HG03565 (cell line): Measurements from ENCODE around the gene TMEM63C.

Source experiments
- ATAC-seq: cut with Tn5 transposase; IDR thresholded peaks from one replicate; pipeline ENCODE4 v1.9.1; 2021; ENCODE audit warnings: mild to moderate bottlenecking, moderate library complexity; ENCODE audit not compliant: unreplicated experiment

The TMEM63C gene

DNA sequence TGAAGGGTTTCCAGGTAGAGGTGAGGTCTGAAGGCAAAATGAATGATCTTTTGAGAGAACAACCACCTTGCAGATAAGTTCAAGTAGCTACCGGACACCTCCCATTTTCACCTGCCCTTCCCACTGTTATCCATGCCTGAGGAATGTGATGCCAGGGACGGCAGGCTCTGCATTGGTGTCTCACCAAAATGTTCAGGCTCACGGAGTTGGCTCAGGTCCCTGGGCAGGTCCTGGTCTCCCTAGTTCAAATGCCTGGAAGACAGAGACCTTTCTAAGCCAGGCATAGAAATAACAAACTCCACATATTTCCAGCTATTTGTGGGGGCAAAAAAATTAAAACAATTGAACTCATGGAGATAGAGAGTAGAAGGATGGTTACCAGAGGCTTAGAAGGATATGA is 36.0 kb downstream of the TMEM63C start:
- no peak for ATAC-seq

DNA sequence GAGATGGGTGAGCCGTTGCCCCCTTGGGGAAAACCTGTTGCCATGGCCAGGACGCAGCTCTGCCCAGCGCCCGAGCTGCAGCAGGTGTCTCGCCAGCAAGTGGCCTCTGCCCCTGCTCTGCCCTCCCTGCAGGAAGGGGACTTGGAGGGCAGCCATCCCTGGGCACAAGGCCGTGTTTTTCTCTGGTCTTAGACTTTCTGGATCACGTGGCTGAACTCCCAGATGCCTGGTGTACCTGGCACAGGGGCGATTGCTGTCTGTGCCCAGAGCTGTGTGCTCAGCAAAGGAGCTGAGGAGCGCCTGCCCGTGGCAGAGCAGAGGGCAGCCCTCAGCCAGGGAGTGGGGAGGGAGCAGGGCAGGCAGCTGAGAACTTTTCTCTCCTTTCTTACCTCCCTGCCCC is 38.0 kb downstream of the TMEM63C start:
- no peak for ATAC-seq

DNA sequence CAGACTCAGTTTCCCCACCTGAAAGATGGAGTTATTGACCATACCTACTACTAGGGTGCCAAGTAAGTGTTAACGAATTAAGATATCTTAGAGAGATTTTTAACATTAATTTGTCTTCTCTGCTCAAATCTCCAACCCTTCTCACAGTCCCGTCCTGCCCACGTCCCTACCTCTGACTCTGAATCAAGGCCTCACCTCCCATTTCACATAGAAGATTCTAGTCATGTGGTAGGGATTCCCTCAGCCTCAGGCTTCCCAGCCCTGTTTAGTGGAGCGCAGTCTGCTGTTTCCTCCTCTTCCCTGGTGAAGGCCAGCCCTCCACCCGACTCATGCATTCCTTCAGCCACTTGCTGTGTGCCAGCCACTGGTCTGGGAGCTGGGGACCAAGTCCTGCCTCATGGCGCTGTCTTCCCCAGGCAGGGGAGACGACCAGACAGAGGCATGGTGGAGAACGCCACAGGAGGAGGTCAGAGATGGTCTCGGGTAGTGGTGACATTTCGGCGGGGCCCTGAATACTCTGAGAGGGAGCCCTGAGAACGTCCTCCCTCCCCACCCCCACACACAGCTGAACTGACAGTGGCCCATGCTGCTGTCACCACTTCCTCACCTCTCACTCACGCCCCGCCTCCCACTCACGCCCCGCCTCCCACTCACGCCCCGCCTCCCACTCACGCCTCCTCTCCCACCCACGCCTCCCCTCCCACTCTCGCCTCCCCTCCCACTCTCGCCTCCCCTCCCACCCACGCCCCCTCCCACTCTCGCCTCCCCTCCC is 38.8 kb downstream of the TMEM63C start:
- ATAC-seq, result no peak

DNA sequence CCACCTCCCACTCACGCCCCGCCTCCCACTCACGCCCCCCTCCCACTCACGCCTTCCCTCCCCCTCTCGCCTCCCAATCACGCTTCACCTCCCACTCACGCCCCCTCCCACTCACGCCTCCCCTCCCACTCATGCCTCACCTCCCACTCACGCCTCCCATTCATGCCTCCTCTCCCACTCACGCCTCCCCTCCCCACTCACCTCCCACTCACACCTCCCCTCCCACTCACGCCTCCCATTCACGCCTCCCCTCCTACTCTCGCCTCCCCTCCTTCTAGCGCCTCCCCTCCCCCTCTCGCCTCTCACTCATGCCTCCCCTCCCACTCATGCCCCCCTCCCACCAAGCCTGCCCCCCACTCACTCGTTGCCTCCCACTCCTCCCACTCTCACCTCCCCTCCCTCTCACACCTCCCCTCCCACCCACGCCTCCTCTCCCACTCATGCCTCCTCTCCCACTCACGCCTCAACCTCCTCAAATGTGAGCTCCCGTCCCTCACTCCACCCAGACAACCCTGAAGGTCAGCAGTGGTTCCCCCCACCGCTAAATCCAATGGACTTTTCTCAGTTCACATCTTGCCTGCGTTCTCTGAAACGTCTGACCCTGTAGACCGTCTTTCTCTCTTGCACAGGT is 39.8 kb downstream of the TMEM63C start:
- no peak for ATAC-seq

DNA sequence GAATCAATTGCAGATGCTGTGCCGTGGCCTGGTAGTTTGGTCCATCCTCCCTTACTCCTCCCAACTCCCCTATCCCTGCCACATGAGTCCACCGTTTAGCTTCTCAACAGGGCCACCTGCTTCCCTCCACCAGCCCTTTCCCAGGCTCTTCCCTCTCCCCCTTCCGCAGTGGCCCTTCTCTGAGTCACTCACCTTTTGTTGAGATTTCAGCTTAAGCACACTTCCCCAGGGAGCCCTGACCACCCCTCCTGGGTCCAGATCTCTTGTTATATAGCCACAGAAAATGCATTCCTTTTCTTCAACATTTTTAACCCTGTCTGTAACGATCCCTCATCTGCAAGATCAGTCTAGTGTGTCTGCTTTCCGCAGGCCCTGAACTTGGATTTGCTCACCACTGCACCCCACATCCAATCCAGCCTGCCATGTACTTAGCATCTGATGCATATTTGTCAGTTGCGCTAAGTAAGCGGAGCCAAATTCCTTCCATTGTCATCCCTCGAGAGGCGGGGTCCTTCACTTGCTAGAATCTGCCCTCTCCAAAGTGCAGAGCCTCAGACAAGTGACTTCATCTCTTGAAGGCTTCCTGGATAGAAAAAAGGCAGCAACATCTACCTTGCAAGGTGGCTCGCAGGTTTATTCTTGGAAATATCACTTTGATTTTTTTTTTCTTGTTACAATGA is 41.1 kb downstream of the TMEM63C start:
- ATAC-seq, result no peak

DNA sequence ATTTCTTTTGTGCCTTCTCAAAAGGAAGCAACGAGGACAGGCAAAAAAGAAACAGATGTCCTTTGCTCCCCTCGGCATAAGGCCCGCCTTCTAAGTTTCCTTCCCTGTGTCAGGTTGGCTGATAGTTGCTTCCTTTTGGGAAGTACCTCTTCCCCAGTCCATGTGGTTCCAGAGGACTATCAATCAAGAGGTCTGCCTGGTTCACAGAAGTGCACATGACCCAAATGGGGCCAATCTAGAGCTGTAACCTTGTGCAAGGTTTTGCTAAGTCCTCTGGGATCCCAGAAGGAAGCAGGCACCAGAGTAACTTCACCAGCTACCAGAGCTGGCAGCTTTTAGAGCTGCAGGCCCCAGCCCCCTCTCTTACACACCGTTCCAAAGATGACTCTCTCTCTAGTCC is 42.6 kb downstream of the TMEM63C start:
- no peak for ATAC-seq

DNA sequence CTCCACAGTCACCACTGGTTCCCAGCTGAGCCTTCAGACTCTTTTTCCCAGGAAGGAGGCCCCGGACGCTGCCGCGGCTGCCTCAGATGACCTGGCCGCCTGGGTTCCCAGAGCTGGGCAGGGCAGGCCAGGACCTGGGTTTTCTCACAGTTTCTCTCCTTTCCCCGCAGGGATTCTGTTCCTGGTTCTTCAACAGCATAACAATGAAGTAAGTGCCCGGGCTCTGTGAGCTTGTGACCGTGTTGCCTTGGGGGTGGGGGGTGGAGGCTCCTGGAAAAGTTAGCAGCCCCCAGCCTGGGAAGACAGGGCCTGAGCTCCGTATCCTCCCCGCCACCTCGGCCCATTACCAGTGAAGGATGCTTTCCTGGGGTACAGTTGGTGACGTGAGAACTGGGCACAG is 43.7 kb downstream of the TMEM63C start:
- ATAC-seq, result no peak

DNA sequence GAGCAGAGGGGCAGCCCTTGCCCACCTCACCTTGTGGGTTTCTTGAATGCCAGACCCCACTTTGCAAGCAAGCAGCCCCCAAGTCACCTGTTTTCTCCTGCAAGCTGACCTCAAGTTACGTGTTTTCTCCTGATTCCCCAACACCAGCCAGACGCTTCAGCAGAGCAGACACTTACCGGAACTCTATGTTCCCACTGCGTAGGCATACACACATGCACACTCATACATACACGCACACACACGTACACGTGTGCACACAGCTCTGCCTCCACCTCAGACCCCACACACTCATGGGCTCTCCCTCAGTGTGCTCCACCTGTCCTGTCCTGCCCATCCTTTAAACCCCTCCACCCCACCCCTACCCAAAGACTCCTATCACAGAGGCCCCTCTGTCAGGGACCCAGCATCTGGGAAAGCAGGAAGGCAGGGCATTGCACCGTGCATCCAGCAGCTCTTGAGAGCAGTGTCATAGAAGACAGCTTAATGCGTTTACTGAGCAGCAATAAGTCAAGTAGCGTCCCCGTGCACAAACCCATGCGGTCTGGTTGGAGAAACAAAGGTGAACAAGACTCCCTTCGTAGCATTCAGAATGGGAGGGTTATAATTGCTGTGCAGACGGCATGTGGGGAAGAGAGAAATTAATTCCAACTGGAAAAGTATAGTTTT is 44.4 kb downstream of the TMEM63C start:
- no peak for ATAC-seq

DNA sequence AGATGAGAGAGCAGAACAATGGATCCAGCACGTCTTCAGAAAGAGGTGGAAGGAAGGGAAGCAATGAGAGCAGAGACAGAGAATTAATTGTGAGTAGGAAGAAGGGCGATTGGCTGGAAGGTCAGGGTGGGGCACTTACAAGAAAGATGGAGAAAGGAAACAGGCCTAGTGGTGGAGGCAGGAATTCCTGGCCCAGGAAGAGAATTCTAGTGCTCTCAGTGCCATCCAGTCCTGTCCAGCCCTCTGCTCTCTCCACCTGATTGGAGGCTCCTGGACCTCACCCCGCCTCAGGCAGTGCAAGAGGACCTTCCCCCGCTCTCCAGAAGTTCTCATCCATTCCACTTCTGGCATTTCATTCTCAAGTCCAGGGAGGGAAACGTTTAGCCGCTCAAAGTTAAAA is 46.5 kb downstream of the TMEM63C start:
- no peak for ATAC-seq

DNA sequence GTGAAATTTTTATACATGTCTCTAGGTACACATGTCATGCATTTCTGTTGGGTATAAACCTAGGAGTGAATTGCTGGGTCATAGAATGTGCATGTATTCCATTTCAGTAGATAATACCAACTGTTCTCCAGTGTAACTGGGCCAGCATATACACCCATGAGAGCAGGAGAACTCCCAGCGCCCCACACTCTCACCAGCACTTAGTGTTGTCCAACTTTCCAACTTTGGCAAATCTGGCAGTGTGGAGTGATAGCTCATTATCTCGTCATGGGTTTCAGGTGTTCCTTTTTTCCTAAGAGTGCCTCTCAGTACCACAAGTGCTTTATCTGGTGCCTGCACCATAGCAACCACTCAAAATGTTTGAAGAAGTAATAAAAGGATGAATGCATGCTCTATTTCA is 49.3 kb downstream of the TMEM63C start:
- no peak for ATAC-seq

DNA sequence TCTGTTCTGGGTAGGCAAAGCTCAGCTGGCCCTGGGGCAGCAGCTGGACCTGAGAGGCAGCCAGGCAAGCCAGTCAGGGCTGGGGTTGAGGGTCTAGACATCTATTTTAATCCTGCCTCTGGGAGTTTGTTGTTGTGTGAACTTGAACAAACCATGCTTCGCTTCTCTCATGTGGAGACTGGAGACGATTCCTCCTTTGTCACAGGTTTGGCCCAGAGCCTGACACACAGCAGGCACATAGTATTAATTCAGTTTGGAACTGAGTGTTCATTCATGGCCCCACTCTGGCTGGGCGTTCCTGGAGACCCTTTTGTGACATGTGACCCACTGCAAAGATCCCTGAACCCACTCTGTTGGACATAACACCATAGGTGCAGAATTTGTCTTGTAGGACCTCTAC is 50.1 kb downstream of the TMEM63C start:
- no peak for ATAC-seq

DNA sequence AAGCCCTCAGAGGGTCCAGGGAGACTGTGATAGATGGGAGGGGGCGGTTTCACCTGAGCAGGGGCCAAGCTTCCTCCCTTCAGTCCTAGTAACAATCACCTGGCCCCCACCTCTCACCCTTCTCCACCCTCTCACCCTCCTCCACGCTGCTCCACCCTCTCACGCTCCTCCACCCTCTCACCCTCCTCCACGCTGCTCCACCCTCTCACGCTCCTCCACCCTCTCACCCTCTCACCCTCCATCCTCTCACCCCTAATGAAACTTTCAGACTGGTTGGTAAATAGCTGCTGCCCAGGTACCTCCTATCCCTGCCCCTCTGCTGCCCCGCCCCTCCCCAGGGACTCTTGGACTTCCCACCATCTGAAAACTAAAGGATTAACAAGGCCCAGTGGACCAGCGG is 55.2 kb downstream of the TMEM63C start:
- no peak for ATAC-seq

DNA sequence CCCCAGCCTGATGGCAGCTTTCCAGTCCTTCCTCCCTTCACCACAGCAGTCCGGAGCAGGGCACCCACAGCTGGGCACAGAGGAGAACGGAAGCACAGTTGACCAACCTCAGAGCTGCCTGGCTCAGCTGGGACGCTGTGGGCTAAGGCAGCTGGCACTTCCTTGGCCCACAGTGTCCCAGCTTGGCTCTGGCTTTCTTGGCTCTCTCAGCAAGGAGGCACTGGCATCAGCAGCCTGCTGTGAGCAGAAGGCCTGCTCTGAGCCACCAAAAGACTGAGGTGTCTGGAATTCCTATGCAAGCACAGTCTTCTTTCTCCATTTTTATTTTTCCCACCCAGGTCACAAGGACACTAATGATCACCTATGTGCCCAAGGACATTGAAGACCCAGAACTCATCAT is 56.8 kb downstream of the TMEM63C start:
- ATAC-seq, result no peak

DNA sequence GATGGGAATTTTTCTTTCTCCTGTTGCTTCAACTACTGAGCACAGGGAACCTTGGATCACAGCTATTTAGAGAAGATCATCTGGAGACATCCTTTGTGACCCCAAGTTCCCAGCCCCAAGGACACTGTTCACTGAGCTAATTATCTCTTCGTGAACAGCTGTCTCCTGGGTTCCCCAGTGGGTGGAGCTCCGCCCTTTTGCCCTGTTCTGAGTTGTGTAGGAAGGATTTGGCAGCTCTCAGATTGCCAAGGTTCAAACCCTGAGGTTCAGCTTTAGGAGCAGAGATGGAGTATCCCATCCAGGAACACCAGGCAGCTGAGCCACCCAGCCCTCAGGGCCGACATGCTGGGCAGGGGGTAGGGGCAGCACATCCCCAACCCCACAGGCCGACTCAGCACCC is 57.4 kb downstream of the TMEM63C start:
- no peak for ATAC-seq

DNA sequence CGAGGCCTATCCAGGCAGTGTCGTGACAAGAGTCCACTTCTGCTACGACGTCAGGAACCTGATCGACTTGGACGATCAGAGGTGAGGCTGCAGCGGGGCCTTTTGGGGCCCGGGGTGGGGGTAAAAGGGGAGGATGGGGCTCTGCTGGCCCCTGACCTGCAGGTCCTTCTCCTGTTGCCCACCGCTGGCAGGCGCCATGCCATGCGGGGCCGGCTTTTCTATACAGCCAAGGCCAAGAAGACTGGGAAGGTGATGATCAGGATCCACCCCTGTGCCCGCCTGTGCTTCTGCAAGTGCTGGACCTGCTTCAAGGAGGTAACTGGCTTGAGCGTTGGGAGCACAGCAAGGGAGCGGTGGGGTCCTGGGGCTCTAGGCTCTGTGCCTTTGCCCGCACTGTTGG is 57.8 kb downstream of the TMEM63C start:
- ATAC-seq, result no peak

DNA sequence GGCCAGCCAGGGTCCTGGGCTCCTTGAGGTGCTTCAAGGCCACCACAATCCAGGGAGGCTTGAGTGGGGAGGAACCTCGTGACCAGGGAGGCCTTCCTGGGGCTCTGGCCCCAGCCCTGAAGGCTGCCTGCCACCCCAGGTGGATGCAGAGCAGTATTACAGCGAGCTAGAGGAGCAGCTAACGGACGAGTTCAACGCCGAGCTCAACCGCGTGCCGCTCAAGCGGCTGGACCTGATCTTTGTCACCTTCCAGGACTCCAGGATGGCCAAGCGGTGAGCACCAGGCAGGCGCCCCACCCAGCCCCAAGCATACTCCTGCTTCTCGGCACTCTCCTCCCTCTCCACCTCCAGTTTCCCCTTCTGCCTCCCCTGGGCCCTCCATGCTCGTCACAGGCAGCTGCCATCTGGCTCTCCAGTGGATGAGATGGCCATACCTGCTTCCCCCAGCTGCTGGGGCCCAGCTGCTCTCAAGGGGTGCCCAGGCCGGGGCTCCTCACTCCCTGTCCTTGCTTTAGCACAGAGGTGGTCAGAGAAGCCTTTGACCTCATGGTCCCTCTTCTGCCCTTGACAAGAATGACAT is 58.8 kb downstream of the TMEM63C start:
- no peak for ATAC-seq

DNA sequence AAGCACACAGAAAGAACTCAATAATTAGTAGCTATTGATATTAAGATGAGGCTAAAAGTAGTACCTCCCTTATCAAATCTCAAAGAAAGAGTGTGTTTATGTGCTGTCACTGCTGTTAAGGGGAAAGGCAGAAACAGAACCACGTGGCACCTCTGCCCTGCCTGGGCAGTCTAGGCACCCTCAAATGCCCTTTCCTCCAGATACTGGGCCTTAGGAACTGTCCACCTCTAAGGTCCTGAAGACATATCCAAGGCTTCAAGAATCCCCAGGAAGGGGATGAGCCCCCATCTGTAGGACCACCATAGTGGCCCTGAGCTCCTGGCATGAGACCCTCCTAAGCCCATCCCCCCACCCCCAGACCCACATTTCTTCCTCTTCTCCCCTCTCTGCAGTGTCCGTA is 60.4 kb downstream of the TMEM63C start:
- ATAC-seq, result no peak

DNA sequence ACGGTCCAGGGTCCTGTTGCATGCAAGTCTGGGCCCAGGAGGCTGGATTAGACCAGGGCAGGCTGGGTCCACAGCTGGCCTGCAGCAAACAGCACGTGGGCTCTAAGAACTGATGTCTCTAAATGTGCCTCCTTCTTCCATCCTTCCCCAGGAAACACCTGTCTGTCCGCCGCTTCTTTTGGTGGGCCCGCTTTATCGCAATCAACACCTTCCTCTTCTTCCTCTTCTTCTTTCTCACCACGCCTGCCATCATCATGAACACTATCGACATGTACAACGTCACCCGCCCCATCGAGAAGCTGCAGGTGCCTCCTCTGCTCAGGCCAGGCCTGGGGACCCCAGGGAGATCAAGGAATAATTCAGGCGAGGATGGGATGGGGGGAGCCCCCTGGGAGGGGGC is 61.2 kb downstream of the TMEM63C start:
- ATAC-seq, result no peak

DNA sequence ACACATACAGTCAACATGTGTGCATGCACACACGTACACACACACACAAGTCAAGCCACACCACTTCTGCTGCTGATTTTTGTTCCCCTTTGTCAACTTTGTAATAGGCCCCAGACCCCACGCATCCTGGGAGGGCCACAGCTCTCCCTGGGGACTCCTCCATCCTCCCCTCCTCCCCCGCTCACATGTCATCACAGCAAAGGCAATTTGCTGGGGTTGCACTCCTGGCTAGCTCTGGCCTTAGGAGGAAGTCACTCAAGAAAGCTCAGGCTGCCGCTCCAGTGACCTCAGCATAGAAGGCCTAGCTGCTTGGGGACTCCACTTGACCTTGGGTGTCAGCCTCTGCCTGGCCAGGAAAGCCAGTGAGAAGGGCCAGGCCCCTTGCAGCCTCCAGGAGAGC is 62.3 kb downstream of the TMEM63C start:
- no peak for ATAC-seq

DNA sequence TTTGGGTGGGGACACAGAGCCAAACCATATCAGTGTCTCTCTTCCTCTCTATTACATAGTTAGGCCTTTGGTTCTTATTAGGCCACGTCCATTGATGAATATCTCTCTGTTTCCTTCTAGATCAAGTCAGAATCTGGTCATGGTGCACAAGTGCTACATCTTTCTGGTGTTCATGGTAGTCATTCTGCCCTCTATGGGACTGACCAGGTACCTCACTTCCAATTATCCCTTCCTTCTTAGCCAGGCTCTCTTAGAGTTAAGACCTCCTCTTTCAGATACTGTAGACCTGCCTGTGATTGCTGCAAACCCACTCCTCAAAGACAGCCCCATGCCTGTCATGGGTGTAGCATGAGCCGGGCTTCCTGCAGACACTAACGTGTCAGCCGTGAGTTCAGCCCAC is 64.2 kb downstream of the TMEM63C start:
- ATAC-seq, result no peak

DNA sequence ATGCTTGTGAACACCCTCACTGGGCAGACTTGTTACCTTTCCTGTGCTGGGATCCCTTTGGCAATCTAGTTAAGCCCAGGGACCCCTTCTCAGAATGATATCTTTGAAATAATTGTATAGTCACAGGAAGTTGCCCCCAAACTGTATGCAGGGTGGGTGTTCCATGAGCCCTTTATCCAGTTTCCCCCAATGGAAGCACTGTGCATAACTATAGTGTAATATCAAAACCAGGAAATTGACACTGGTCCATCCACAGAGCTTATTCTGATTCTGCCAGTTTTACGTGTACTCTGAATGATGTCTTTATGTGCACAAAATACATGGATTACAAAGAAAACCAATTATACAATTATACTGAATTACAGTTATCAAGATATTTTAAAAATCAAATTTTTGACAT is 65.2 kb downstream of the TMEM63C start:
- no peak for ATAC-seq
